ENCODE results near the gene RRP12.

RRP12 gene

DNA sequence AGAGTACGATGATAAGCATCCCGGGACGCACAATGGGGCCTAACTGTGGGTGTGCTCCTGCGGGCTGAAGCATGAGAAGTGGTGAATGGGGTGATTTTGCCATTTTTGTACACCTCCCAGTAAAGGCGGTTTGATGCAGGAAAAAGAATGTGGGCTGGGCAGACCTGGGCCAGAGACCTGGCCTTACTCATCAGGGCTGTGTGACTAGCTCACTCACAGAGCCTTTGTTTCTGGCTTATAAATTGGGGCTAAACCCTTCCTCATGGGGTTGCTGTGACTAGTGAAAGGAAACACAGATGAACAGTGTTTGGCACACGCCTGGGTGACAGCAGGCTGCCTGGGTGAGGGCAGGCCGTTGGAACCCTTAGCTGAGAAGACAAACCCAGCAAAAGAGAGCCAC is 18.0 kb downstream of the RRP12 start:
- no peak overlapping the region for H2AFZ ChIP-seq (ENCODE audit: low read depth)
- no peaks in the 10 kb centered on the region for H3K4me1 ChIP-seq (ENCODE audit: low read depth, poor library complexity, severe bottlenecking)
- H3K27me3 ChIP-seq (ENCODE audit: insufficient read depth, low read depth), result no peaks in the 10 kb centered on the region
- H3K4me2 ChIP-seq, result no peak overlapping the region
- no peak overlapping the region for H3K9ac ChIP-seq
- TF ChIP-seq, protein P1, sequence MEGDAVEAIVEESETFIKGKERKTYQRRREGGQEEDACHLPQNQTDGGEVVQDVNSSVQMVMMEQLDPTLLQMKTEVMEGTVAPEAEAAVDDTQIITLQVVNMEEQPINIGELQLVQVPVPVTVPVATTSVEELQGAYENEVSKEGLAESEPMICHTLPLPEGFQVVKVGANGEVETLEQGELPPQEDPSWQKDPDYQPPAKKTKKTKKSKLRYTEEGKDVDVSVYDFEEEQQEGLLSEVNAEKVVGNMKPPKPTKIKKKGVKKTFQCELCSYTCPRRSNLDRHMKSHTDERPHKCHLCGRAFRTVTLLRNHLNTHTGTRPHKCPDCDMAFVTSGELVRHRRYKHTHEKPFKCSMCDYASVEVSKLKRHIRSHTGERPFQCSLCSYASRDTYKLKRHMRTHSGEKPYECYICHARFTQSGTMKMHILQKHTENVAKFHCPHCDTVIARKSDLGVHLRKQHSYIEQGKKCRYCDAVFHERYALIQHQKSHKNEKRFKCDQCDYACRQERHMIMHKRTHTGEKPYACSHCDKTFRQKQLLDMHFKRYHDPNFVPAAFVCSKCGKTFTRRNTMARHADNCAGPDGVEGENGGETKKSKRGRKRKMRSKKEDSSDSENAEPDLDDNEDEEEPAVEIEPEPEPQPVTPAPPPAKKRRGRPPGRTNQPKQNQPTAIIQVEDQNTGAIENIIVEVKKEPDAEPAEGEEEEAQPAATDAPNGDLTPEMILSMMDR (conservative IDR thresholded peaks at IDR 0.05; ENCODE audit: low read depth, low read length), result no peak
- no peaks in the 10 kb centered on the region; the same call in 1 of the 2 replicates for H3K36me3 ChIP-seq (ENCODE audit: insufficient read depth)
- H3K27ac ChIP-seq, result no peak overlapping the region
- no peak overlapping the region for H3K4me3 ChIP-seq (IDR thresholded peaks at IDR 0.05; ENCODE audit: insufficient read depth, low read depth, low read length)
- H3K79me2 ChIP-seq (ENCODE audit: insufficient read depth, low read depth), result no peaks in the 10 kb centered on the region
- no peaks in the 10 kb centered on the region for H4K20me1 ChIP-seq (ENCODE audit: insufficient read depth)

DNA sequence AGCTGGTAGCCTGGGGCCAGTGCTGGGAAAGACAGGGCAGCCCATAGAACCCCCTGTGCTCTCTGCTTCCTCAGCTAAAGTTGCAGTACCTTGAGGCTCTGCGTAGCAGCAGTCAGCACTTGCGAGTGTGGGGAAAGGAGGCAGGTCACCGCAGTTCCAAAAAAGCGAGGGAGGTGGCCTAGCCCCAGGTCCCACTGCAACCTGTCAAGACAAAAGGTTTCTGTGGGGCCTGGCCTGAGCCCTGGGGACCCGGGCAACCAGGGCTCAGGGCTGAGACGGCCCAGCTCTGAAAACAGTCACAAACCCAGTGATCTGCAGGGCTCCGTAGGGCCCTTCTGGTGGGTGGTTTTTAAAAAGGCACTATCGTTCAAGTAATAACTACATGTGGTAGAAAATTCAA is 19.5 kb downstream of the RRP12 start:
- Histone ChIP-seq H3K9ac (no peak overlapping the region), H3K27me3 (ENCODE audit: insufficient read depth, low read depth) (no peaks in the 10 kb centered on the region), H3K36me3 (ENCODE audit: insufficient read depth) (no peaks in the 10 kb centered on the region), H4K20me1 (ENCODE audit: insufficient read depth) (no peaks in the 10 kb centered on the region), H3K4me3 (IDR thresholded peaks at IDR 0.05; ENCODE audit: insufficient read depth, low read depth, low read length) (no peak overlapping the region), H2AFZ (ENCODE audit: low read depth) (no peak overlapping the region), H3K4me2 (no peak overlapping the region), H3K79me2 (ENCODE audit: insufficient read depth, low read depth) (no peaks in the 10 kb centered on the region), H3K27ac (no peak overlapping the region), H3K4me1 (ENCODE audit: low read depth, poor library complexity, severe bottlenecking) (no peaks in the 10 kb centered on the region)
- TF ChIP-seq, protein P1 (conservative IDR thresholded peaks at IDR 0.05; ENCODE audit: low read depth, low read length), result no peak

DNA sequence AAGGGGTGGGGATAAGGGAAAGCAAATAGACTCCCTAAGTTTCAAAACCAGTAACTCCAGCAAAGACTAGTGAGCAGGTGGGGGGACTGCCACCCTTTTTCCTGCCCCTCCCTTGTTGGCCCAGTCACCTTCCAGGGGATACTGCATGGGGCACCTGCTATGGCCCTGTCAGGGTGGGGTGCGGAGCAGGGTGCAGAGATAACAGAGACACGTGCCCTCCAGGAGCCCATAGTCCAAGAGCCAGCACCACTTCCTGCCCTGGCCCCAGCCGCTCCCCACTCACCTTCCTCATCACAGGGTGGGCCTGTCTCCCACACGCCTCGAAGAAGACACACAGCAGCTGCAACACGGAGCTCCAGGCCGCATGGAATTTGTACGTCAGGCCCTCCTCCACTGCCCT is 20.6 kb downstream of the RRP12 start:
- Histone ChIP-seq H3K27ac (no peak overlapping the region), H3K9ac (no peak overlapping the region), H2AFZ (ENCODE audit: low read depth) (no peak overlapping the region), H3K4me3 (IDR thresholded peaks at IDR 0.05; ENCODE audit: insufficient read depth, low read depth, low read length) (no peak overlapping the region), H3K36me3 (ENCODE audit: insufficient read depth) (no peaks in the 10 kb centered on the region), H3K27me3 (ENCODE audit: insufficient read depth, low read depth) (no peaks in the 10 kb centered on the region), H4K20me1 (ENCODE audit: insufficient read depth) (no peaks in the 10 kb centered on the region), H3K4me1 (ENCODE audit: low read depth, poor library complexity, severe bottlenecking) (no peaks in the 10 kb centered on the region), H3K79me2 (ENCODE audit: insufficient read depth, low read depth) (no peaks in the 10 kb centered on the region), H3K4me2 (no peak overlapping the region)
- TF ChIP-seq, protein P1 (conservative IDR thresholded peaks at IDR 0.05; ENCODE audit: low read depth, low read length), result no peak

DNA sequence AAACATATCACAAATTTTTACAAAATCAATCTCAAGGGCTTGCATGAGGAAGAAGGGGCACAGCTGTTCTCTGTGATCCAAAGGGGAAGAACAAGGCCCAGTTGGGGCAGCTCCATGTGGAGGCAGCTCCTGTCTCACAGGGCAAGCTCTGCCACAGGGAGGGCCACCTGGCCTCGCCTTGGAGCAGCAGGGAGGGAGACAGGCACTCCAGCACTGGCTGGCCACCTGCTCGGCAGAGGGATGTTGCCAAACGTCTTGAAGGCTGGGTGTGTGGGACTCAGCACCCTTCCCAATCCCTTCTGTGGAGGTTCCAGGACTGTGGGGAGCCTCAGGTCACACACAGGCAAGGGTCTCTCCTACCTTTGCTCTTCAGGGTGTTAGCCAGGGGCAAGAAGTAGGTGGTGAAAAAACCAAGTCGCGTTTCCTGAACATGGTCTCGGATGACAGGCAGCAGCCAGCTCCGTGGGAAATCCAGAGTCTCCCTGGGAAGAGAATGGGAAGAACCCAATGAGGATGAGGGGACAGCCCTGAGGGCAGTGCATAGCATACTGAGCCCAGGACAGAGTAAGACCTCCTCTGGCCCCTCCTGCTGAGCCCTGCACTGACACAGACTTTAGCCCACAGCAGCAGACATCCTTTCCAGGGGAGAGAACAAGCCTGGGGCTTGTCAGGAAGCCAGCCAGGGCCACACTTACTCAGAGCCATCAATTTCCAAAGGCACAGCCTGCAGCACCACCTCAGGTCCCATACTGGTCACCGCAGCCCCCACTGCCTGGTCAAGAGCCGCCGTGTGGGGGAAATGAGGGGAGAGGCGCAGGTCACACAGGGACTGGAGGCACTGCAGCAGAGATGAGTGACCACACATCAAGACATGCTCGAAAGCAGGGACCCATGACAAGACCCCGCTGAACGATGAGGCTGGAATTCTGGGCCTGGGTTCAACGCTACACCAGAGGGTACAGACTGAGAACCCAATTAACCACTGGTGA is 21.9 kb downstream of the RRP12 start:
- no peak overlapping the region for H2AFZ ChIP-seq (ENCODE audit: low read depth)
- H3K4me3 ChIP-seq (IDR thresholded peaks at IDR 0.05; ENCODE audit: insufficient read depth, low read depth, low read length), result no peak overlapping the region
- H3K4me2 ChIP-seq, result no peak overlapping the region
- no peaks in the 10 kb centered on the region for H3K79me2 ChIP-seq (ENCODE audit: insufficient read depth, low read depth)
- H3K4me1 ChIP-seq (ENCODE audit: low read depth, poor library complexity, severe bottlenecking), result no peaks in the 10 kb centered on the region
- no peak overlapping the region for H3K27ac ChIP-seq
- H3K9ac ChIP-seq, result no peak overlapping the region
- H3K27me3 ChIP-seq (ENCODE audit: insufficient read depth, low read depth), result no peaks in the 10 kb centered on the region
- TF ChIP-seq, protein P1 (conservative IDR thresholded peaks at IDR 0.05; ENCODE audit: low read depth, low read length), result no peak
- no peaks in the 10 kb centered on the region for H3K36me3 ChIP-seq (ENCODE audit: insufficient read depth)
- no peaks in the 10 kb centered on the region for H4K20me1 ChIP-seq (ENCODE audit: insufficient read depth)
